Immature natural killer cell (primary cell): Measurements from ENCODE around the gene DGKD. TPM values are rescaled to one million over a fixed set of nuclear protein-coding genes. Genes with fewer than 3 reads are reported as not detected.

Experiments used
- DNase-seq, 3 donors: peaks; one replicate each; pipeline ENCODE4 v3.0.0; 2022; ENCODE audit warnings: mixed read lengths in 1 of 3
- H3K27ac Mint-ChIP-seq, 6 donors: one replicate each; pipeline ENCODE4 v1.8.0; 2020; ENCODE audit warnings: mixed read lengths in 6 of 6, mild to moderate bottlenecking in 5 of 6, inconsistent platforms in 4 of 6, moderate library complexity in 3 of 6
- H3K27me3 Mint-ChIP-seq, 3 donors: one replicate each; pipeline ENCODE4 v1.8.0; 2020 to 2021; ENCODE audit warnings: low read depth in 3 of 3, mild to moderate bottlenecking in 3 of 3, mixed read lengths in 3 of 3, moderate library complexity in 3 of 3, inconsistent platforms in 1 of 3
- H3K36me3 Mint-ChIP-seq, 3 donors: one replicate each; pipeline ENCODE4 v1.8.0; 2020; ENCODE audit warnings: mixed read lengths in 3 of 3, inconsistent platforms in 2 of 3, mild to moderate bottlenecking in 2 of 3
- H3K4me1 Mint-ChIP-seq, 2 donors: one replicate each; pipeline ENCODE4 v1.8.0; 2020; ENCODE audit warnings: inconsistent platforms in 2 of 2, mild to moderate bottlenecking in 2 of 2, mixed read lengths in 2 of 2, moderate library complexity in 1 of 2
- H3K4me3 Mint-ChIP-seq, 5 donors: one replicate each; pipeline ENCODE4 v1.8.0; 2020; ENCODE audit warnings: mild to moderate bottlenecking in 5 of 5, mixed read lengths in 5 of 5, inconsistent platforms in 3 of 5, moderate library complexity in 3 of 5
- H3K9me3 Mint-ChIP-seq, 6 donors: one replicate each; pipeline ENCODE4 v1.8.0; 2020; ENCODE audit warnings: mild to moderate bottlenecking in 6 of 6, mixed read lengths in 6 of 6, inconsistent platforms in 4 of 6, moderate library complexity in 3 of 6
- polyA plus RNA-seq, 3 donors: library from polyadenylated mRNA; unstranded; fragments of 300-500 nt; fragmentation: Illumina TruSeq; gene quantifications; one replicate each; pipeline ENCODE4 v1.2.3, GENCODE V29; 2021

DGKD gene
- polyA plus RNA-seq, 3 donors from 2014 or later = 15.9 to 60.6 (median 21.3) TPM

DNA sequence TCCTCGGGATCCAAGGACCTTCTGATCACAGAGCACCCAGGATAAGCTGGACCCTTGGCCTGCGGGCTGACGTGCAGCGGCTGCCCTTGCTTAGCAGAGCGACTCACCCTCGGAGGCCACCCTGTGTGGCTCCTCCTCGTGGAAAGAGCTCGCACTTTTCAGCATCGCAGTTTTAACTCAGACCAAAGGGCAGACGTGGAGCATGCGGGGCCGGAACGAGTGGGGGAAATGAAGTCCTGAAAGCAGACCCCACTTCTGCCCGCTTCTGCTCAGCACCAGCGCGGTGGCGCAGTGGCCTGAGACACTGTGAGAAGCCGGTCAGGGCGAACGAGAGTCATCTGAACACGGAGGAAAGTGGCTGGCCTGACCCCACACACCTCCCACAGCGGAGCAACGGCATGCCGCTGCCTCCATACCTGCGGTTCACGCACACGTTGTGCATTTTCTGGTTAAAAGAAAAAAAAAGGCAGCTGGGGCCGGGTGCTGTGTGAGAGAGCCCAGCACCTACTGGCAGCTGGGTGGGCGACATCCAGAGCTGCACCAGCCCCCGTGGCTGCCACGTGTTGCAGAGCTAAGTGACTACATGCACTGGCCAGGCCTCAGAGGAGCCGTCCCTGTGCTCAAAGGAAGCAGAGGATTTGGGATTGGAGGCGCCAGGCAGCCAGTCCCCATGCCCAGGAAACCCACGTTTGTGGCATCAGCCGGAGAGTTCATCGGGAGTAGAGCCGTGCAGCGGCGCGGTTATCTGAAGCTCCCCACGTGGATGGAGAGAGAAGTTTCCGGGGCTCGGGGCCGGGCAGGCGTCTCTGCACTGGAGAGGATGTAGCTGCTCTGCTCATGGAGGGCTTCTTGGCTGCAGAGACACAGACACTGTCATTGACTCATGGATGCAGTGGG is 122.6 kb downstream of the DGKD start:
- Mint-ChIP-seq H3K36me3 (peaks cover 6 to 14% (median 10%) of the 10 kb centered on the region in 3 donors), H3K9me3 (no peaks in the 10 kb centered on the region), H3K27me3 (peaks cover 3 to 16% (median 5%) of the 10 kb centered on the region in 3 donors), H3K4me1 (peaks cover 2 to 6% of the 10 kb centered on the region in 2 donors), H3K27ac (peak overlapping the region in 1 of 6 donors; percentile 20), H3K4me3 (no peak overlapping the region)
- no peak for DNase-seq

GRCh38 chr2:233477548-233478433 is 123.5 kb downstream of the DGKD start:
- Mint-ChIP-seq H3K27me3 (peaks cover 3 to 14% (median 5%) of the 10 kb centered on the region in 3 donors), H3K4me1 (peaks cover 2 to 6% of the 10 kb centered on the region in 2 donors), H3K27ac (no peak overlapping the region), H3K9me3 (no peaks in the 10 kb centered on the region), H3K36me3 (peaks cover 1 to 6% (median 2%) of the 10 kb centered on the region in 3 donors), H3K4me3 (no peak overlapping the region)
- DNase-seq = no peak

- H3K27me3 Mint-ChIP-seq = peaks cover 4 to 12% (median 7%) of the 10 kb centered on the region in 3 donors
- peaks cover 5 to 6% of the 10 kb centered on the region in 2 donors for H3K4me1 Mint-ChIP-seq
- no peak overlapping the region for H3K4me3 Mint-ChIP-seq
- H3K27ac Mint-ChIP-seq = peak overlapping the region in 2 of 6 donors; percentile 2 to 5
- no peaks in the 10 kb centered on the region for H3K9me3 Mint-ChIP-seq
- H3K36me3 Mint-ChIP-seq = peaks cover 3 to 4% (median 3%) of the 10 kb centered on the region in 3 donors
- no peak for DNase-seq
Observed at GRCh38 chr2:233479616-233480489, 125.6 kb downstream of the DGKD start.

DNA sequence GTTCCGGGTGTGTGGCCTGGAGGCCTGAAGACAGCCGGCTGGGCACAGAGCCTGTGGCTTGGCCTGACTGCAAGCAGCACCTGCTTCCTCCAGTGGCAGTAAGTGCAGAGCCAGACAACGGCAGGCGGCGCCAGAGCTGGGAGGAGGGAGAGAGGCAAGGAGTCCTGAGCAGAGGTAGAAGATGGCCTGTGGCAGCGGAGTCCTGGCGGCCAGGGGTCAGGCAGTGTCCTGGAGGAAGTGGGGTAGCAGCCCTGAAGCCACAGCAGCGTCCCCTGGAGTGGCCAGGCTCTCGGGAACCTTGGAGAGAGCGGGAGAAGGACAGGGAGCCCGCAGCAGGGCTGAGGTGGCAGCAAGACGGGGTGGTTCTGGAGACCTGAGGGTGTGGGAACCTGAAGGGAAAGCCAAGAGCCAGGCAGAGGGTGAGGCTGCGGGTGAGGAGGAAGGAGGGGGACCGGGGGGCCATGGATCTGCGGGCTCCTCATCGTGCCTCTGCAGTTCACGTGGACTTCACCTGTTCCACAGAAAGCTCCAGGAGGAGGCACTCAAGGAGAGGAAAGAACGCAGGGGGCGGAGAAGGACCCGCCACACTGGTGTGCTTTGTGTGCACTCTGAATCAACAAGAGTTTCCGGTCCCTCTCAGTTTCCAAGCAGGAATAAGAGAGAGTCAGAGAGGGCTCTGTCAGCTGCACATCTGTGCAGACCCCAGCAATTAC is 126.4 kb downstream of the DGKD start:
- peaks cover 4 to 9% (median 7%) of the 10 kb centered on the region in 3 donors for H3K27me3 Mint-ChIP-seq
- H3K4me3 Mint-ChIP-seq = no peak overlapping the region
- H3K4me1 Mint-ChIP-seq = peaks cover 5 to 6% of the 10 kb centered on the region in 2 donors
- H3K9me3 Mint-ChIP-seq = no peaks in the 10 kb centered on the region
- no peak for DNase-seq
- H3K27ac Mint-ChIP-seq = peak overlapping the region in 2 of 6 donors; percentile 5 to 50
- peaks cover 9 to 10% (median 9%) of the 10 kb centered on the region in 3 donors for H3K36me3 Mint-ChIP-seq

- peak overlapping the region in 1 of 6 donors; percentile 22 for H3K27ac Mint-ChIP-seq
- peaks cover 4 to 9% (median 7%) of the 10 kb centered on the region in 3 donors for H3K27me3 Mint-ChIP-seq
- H3K4me3 Mint-ChIP-seq = no peak overlapping the region
- H3K9me3 Mint-ChIP-seq = no peaks in the 10 kb centered on the region
- H3K4me1 Mint-ChIP-seq = peaks cover 5 to 6% of the 10 kb centered on the region in 2 donors
- H3K36me3 Mint-ChIP-seq = peaks cover 9 to 14% (median 12%) of the 10 kb centered on the region in 3 donors
- no peak for DNase-seq
Observed at GRCh38 chr2:233481368-233482142, 127.3 kb downstream of the DGKD start.

- H3K4me3 Mint-ChIP-seq = no peak overlapping the region
- peaks cover 5 to 6% of the 10 kb centered on the region in 2 donors for H3K4me1 Mint-ChIP-seq
- H3K9me3 Mint-ChIP-seq = no peaks in the 10 kb centered on the region
- DNase-seq = no peak
- H3K27ac Mint-ChIP-seq = peak overlapping the region in 1 of 6 donors; percentile 48
- H3K27me3 Mint-ChIP-seq = peaks cover 4 to 9% (median 6%) of the 10 kb centered on the region in 3 donors
- H3K36me3 Mint-ChIP-seq = peaks cover 11 to 16% (median 15%) of the 10 kb centered on the region in 3 donors
Observed at GRCh38 chr2:233482616-233483015, 128.3 kb downstream of the DGKD start.

DNA sequence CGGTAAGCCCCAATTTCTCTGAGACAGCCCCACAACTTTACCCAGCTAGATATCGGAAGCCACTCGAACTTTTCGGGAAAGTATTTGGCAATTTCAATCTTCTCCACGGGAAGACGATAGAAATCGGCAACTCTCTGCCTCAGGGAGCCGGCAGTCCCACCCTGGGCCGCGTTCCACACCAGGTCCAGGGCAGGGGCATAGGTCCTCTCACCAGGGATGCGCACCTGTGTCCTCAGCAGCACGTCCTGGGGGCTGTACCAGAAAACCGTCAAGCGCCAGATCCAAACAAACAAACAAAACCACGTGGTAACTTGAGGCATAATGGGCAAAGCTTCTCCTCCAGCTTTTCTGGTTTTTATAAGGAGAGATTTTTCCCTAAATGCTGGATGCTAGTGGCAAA is 131.4 kb downstream of the DGKD start:
- Mint-ChIP-seq H3K4me1 (peaks cover 0 to 5% of the 10 kb centered on the region in 2 donors), H3K9me3 (no peaks in the 10 kb centered on the region), H3K27ac (no peak overlapping the region), H3K36me3 (peaks cover 21 to 32% (median 28%) of the 10 kb centered on the region in 3 donors), H3K27me3 (peaks cover 2 to 9% (median 5%) of the 10 kb centered on the region in 3 donors), H3K4me3 (no peak overlapping the region)
- DNase-seq = no peak

GRCh38 chr2:233486357-233486756 is 132.1 kb downstream of the DGKD start:
- Mint-ChIP-seq H3K9me3 (no peaks in the 10 kb centered on the region), H3K27ac (no peak overlapping the region), H3K4me1 (peaks cover 0 to 3% of the 10 kb centered on the region in 2 donors), H3K36me3 (peaks cover 22 to 35% (median 28%) of the 10 kb centered on the region in 3 donors), H3K4me3 (no peak overlapping the region), H3K27me3 (peaks cover 2 to 9% (median 5%) of the 10 kb centered on the region in 3 donors)
- DNase-seq = no peak

GRCh38 chr2:233486778-233487552 is 132.7 kb downstream of the DGKD start:
- Mint-ChIP-seq H3K9me3 (no peaks in the 10 kb centered on the region), H3K36me3 (peaks cover 27 to 41% (median 33%) of the 10 kb centered on the region in 3 donors), H3K4me3 (no peak overlapping the region), H3K4me1 (peaks cover 0 to 3% of the 10 kb centered on the region in 2 donors), H3K27ac (no peak overlapping the region), H3K27me3 (peaks cover 2 to 9% (median 5%) of the 10 kb centered on the region in 3 donors)
- DNase-seq = no peak

GRCh38 chr2:233487748-233488345 is 133.6 kb downstream of the DGKD start:
- H3K9me3 Mint-ChIP-seq = no peaks in the 10 kb centered on the region
- peaks cover 0 to 2% of the 10 kb centered on the region in 2 donors for H3K4me1 Mint-ChIP-seq
- peaks cover 0 to 7% (median 5%) of the 10 kb centered on the region in 3 donors for H3K27me3 Mint-ChIP-seq
- H3K36me3 Mint-ChIP-seq = peaks cover 27 to 48% (median 35%) of the 10 kb centered on the region in 3 donors
- no peak for DNase-seq
- H3K4me3 Mint-ChIP-seq = no peak overlapping the region
- no peak overlapping the region for H3K27ac Mint-ChIP-seq

DNA sequence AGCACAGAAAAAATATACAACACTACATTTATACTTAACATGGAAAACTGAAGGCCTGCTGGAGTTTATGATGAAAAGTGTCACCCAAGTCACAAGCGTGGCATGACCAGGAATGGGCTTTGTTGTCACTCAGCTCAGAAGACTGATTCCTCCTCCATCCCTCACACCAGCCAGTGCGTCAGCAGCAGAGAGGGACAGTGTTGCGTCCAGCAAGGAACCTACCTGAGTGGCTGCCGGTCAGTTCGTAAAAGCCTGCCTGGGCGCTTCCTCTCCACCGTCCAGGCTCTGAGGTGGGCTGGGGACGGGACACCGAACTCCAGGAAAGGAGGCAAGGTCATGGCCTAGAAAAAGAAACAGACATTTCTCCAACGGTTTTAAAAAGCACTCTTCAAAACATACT is 134.8 kb downstream of the DGKD start:
- peaks cover 0 to 3% (median 0%) of the 10 kb centered on the region in 3 donors for H3K27me3 Mint-ChIP-seq
- no peak overlapping the region for H3K4me3 Mint-ChIP-seq
- H3K9me3 Mint-ChIP-seq = no peaks in the 10 kb centered on the region
- H3K4me1 Mint-ChIP-seq = no peaks in the 10 kb centered on the region
- no peak overlapping the region for H3K27ac Mint-ChIP-seq
- H3K36me3 Mint-ChIP-seq = peaks cover 24 to 55% (median 32%) of the 10 kb centered on the region in 3 donors
- no peak for DNase-seq
